ENCODE results near the gene WSCD1. TPM values are rescaled to one million over a fixed set of nuclear protein-coding genes. Genes with fewer than 3 reads are reported as not detected.

WSCD1 gene
- total RNA-seq, 4 donors from 2014 or later: 0.21 to 5.7 (median 1.6) TPM

GRCh38 chr17:6110592-6110991 is 40.4 kb downstream of the WSCD1 start:
- no peaks in the 10 kb centered on the region for H3K4me1 ChIP-seq
- H3K27ac ChIP-seq: no peak overlapping the region
- TF ChIP-seq, protein P1, sequence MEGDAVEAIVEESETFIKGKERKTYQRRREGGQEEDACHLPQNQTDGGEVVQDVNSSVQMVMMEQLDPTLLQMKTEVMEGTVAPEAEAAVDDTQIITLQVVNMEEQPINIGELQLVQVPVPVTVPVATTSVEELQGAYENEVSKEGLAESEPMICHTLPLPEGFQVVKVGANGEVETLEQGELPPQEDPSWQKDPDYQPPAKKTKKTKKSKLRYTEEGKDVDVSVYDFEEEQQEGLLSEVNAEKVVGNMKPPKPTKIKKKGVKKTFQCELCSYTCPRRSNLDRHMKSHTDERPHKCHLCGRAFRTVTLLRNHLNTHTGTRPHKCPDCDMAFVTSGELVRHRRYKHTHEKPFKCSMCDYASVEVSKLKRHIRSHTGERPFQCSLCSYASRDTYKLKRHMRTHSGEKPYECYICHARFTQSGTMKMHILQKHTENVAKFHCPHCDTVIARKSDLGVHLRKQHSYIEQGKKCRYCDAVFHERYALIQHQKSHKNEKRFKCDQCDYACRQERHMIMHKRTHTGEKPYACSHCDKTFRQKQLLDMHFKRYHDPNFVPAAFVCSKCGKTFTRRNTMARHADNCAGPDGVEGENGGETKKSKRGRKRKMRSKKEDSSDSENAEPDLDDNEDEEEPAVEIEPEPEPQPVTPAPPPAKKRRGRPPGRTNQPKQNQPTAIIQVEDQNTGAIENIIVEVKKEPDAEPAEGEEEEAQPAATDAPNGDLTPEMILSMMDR (IDR thresholded peaks at IDR 0.05): no peak
- TF ChIP-seq POLR2A (IDR thresholded peaks at IDR 0.05) (no peak), EP300 (IDR thresholded peaks at IDR 0.05) (no peak)
- DNase-seq (ENCODE audit: low spot score in 2 of 2): no peak
- H3K4me3 ChIP-seq: no peak overlapping the region
- H3K9me3 ChIP-seq: no peaks in the 10 kb centered on the region
- no peaks in the 10 kb centered on the region for H3K36me3 ChIP-seq
- H3K27me3 ChIP-seq: no peaks in the 10 kb centered on the region
- 86 to 97% methylated on average over 7 of the region's 7 CpGs for WGBS, 2 donors

DNA sequence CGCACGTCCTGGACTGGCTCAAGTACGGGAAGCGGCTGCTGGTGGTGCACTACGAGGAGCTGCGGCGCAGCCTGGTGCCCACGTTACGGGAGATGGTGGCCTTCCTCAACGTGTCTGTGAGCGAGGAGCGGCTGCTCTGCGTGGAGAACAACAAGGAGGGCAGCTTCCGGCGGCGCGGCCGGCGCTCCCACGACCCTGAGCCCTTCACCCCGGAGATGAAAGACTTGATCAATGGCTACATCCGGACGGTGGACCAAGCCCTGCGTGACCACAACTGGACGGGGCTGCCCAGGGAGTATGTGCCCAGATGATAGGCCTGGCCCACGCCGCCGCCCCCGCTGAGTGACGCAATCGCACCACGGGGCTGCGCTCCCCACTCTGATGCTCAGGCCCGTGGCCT is 50.2 kb downstream of the WSCD1 start:
- H3K4me1 ChIP-seq: no peaks in the 10 kb centered on the region
- TF ChIP-seq POLR2A (IDR thresholded peaks at IDR 0.05) (no peak), EP300 (IDR thresholded peaks at IDR 0.05) (no peak)
- TF ChIP-seq, protein P1 (IDR thresholded peaks at IDR 0.05): no peak
- peaks cover 0 to 17% (median 0%) of the 10 kb centered on the region in 3 donors for H3K36me3 ChIP-seq
- no peak overlapping the region for H3K27ac ChIP-seq
- H3K27me3 ChIP-seq: no peaks in the 10 kb centered on the region
- peaks cover 0 to 34% (median 2%) of the 10 kb centered on the region in 4 donors for H3K9me3 ChIP-seq
- no peak for DNase-seq (ENCODE audit: low spot score in 2 of 2)
- 92% methylated on average over 34 of the region's 34 CpGs for WGBS, 2 donors
- H3K4me3 ChIP-seq: no peak overlapping the region

DNA sequence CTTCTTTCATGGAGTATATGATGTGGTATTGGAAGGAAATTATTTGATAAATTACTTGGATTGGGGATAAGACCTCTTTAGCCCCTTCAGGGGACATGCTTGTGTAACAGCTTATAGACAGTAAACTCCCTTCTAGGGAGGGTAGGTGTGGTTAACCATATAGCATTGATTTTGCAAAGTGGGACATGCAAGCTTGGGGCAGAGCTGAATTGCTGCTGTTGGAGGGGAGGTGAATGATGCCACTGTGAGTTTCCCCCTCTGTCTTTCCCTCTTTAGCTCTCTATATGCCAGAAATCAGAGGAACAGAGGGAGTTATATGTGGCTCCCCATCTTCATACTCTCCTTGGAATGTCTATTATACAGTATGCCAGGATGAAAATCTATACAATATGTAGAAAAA is 54.7 kb downstream of the WSCD1 start:
- no peak for TF ChIP-seq POLR2A (IDR thresholded peaks at IDR 0.05)
- TF ChIP-seq, protein P1 (IDR thresholded peaks at IDR 0.05): no peak
- no peak for TF ChIP-seq EP300 (IDR thresholded peaks at IDR 0.05)
- Histone ChIP-seq H3K9me3 (peaks cover 0 to 28% (median 2%) of the 10 kb centered on the region in 4 donors), H3K4me3 (no peak overlapping the region), H3K36me3 (peaks cover 0 to 8% (median 0%) of the 10 kb centered on the region in 3 donors), H3K27ac (no peak overlapping the region), H3K27me3 (no peaks in the 10 kb centered on the region), H3K4me1 (no peaks in the 10 kb centered on the region)
- no peak for DNase-seq (ENCODE audit: low spot score in 2 of 2)

DNA sequence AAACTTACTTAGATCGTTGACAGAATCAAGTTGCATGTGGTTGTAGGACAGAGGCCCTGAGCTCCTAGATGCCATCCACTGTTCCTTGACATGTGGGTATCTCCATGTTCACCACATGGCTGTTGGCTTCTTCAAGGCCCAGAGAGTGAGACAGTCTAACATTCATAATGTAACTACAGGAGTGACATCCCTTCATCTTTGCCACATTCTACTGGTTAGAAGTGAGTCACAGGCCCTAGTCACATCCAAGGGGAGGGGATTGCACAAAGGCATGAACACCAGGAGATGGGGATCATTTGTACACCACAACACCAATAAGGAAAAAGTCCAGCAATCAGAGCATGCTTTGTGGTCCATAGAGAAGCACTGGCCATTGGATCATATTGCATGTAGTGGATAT is 56.6 kb downstream of the WSCD1 start:
- peaks cover 0 to 22% (median 2%) of the 10 kb centered on the region in 4 donors for H3K9me3 ChIP-seq
- TF ChIP-seq, protein P1 (IDR thresholded peaks at IDR 0.05): no peak
- TF ChIP-seq EP300 (IDR thresholded peaks at IDR 0.05): no peak
- TF ChIP-seq POLR2A (IDR thresholded peaks at IDR 0.05): no peak
- H3K4me3 ChIP-seq: no peak overlapping the region
- 90 to 100% methylated on average over 1 of the region's 1 CpG for WGBS, 2 donors
- no peaks in the 10 kb centered on the region for H3K36me3 ChIP-seq
- H3K27ac ChIP-seq: no peak overlapping the region
- H3K4me1 ChIP-seq: no peaks in the 10 kb centered on the region
- no peak for DNase-seq (ENCODE audit: low spot score in 2 of 2)
- H3K27me3 ChIP-seq: no peaks in the 10 kb centered on the region

DNA sequence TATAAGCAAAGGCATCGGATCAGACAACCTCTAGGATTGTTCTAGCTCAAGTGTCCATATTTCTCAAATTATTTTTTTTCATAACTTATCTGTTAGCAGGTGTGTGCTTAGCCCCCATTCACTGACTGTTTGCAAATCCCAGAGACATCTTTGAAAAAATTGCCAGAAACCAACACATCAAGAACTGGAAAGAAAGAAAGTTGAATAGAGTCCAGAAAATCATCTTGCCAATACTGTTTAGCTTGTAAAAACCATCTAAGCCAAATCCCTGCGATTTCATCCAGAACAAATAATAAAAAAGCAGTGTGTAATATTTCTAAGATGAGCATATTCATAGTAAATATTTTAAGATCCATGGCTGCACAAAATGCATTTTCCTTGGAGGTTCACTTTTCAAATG is 64.5 kb downstream of the WSCD1 start:
- Histone ChIP-seq H3K4me1 (no peaks in the 10 kb centered on the region), H3K36me3 (no peaks in the 10 kb centered on the region), H3K27ac (no peak overlapping the region), H3K27me3 (no peaks in the 10 kb centered on the region), H3K4me3 (no peak overlapping the region), H3K9me3 (no peaks in the 10 kb centered on the region)
- TF ChIP-seq, protein P1 (IDR thresholded peaks at IDR 0.05): no peak
- TF ChIP-seq EP300 (IDR thresholded peaks at IDR 0.05) (no peak), POLR2A (IDR thresholded peaks at IDR 0.05) (no peak)
- WGBS, 2 donors: 64 to 74% methylated on average over 2 of the region's 2 CpGs
- DNase-seq (ENCODE audit: low spot score in 2 of 2): no peak
